DOHH2 (cell line): Measurements from ENCODE around the gene AJAP1.

Experiments used
- H3F3A ChIP-seq: fragments of 200-600 bp; sonication (generic), shearing (Covaris generic); 2 replicates; pipeline ENCODE4 v1.6.0; 2016; ENCODE audit warnings: antibody characterized with exemption, mild to moderate bottlenecking; ENCODE audit not compliant: control insufficient read depth, insufficient read depth
- H3K27ac ChIP-seq: fragments of 200-600 bp; sonication (generic); 2 replicates; pipeline ENCODE4 v1.5.1; 2014; ENCODE audit warnings: low read depth, mild to moderate bottlenecking, low read length, moderate library complexity
- H3K27me3 ChIP-seq: fragments of 200-600 bp; sonication (generic); 2 replicates; pipeline ENCODE4 v1.6.1; 2014; ENCODE audit warnings: mild to moderate bottlenecking, low read length, mixed read lengths; ENCODE audit not compliant: control insufficient read depth
- H3K36me3 ChIP-seq: fragments of 200-600 bp; sonication (generic); 2 replicates; pipeline ENCODE4 v1.6.1; 2014; ENCODE audit warnings: mild to moderate bottlenecking, low read length, moderate library complexity, mixed read lengths; ENCODE audit not compliant: control insufficient read depth
- H3K4me1 ChIP-seq: fragments of 200-600 bp; sonication (generic); 2 replicates; pipeline ENCODE4 v1.6.1; 2014; ENCODE audit warnings: mild to moderate bottlenecking, low read length, mixed read lengths; ENCODE audit not compliant: control insufficient read depth
- H3K4me2 ChIP-seq: fragments of 200-600 bp; sonication (generic); 2 replicates; pipeline ENCODE4 v1.6.0; 2014; ENCODE audit warnings: mild to moderate bottlenecking, low read length, moderate library complexity
- H3K4me3 ChIP-seq: fragments of 200-600 bp; sonication (generic); 2 replicates; pipeline ENCODE4 v1.5.1; 2014; ENCODE audit warnings: mild to moderate bottlenecking, low read length, mixed read lengths
- H3K79me2 ChIP-seq: fragments of 200-600 bp; sonication (generic); 2 replicates; pipeline ENCODE4 v1.6.1; 2014; ENCODE audit warnings: mild to moderate bottlenecking, low read length, mixed read lengths; ENCODE audit not compliant: control insufficient read depth
- H3K9me2 ChIP-seq: fragments of 200-600 bp; sonication (generic); replicated peaks from 2 replicates; pipeline ENCODE4 v1.6.1; 2014; ENCODE audit warnings: mild to moderate bottlenecking, low read length, mixed read lengths; ENCODE audit not compliant: control insufficient read depth
- H3K9me3 ChIP-seq: fragments of 200-600 bp; sonication (generic); 2 replicates; pipeline ENCODE4 v1.6.1; 2014; ENCODE audit warnings: antibody characterized with exemption, low read length, mixed read lengths; ENCODE audit not compliant: control insufficient read depth, insufficient read depth
- H4K20me1 ChIP-seq: fragments of 200-600 bp; sonication (generic); 2 replicates; pipeline ENCODE4 v1.6.0; 2014; ENCODE audit warnings: low read depth, mild to moderate bottlenecking, antibody characterized with exemption, low read length, moderate library complexity; ENCODE audit not compliant: control insufficient read depth, insufficient read depth
- CTCF ChIP-seq: fragments of 200-600 bp; sonication (generic); IDR thresholded peaks from one replicate; pipeline ENCODE4 v1.5.1; 2014; ENCODE audit warnings: antibody characterized with exemption, mild to moderate bottlenecking, low read depth, low read length; ENCODE audit not compliant: poor library complexity, severe bottlenecking
- EZH2phosphoT487 ChIP-seq: fragments of 200-600 bp; sonication (generic); IDR thresholded peaks from 2 replicates; pipeline ENCODE4 v1.6.1; 2017; ENCODE audit warnings: borderline replicate concordance, mild to moderate bottlenecking, antibody characterized with exemption, low read length, moderate library complexity, mixed read lengths

The AJAP1 gene

GRCh38 chr1:4761324-4761723 is 106.9 kb downstream of the AJAP1 start:
- H3K27ac ChIP-seq = no peak overlapping the region
- H4K20me1 ChIP-seq = no peaks in the 10 kb centered on the region
- H3K4me3 ChIP-seq = no peak overlapping the region
- no peaks in the 10 kb centered on the region for H3F3A ChIP-seq
- no peaks in the 10 kb centered on the region for H3K79me2 ChIP-seq
- no peaks in the 10 kb centered on the region for H3K27me3 ChIP-seq
- H3K9me3 ChIP-seq = no peaks in the 10 kb centered on the region
- no peaks in the 10 kb centered on the region for H3K9me2 ChIP-seq
- H3K36me3 ChIP-seq = no peaks in the 10 kb centered on the region
- no peak overlapping the region for H3K4me2 ChIP-seq
- no peaks in the 10 kb centered on the region for H3K4me1 ChIP-seq
- no peak for TF ChIP-seq EZH2phosphoT487
- TF ChIP-seq CTCF = no peak

DNA sequence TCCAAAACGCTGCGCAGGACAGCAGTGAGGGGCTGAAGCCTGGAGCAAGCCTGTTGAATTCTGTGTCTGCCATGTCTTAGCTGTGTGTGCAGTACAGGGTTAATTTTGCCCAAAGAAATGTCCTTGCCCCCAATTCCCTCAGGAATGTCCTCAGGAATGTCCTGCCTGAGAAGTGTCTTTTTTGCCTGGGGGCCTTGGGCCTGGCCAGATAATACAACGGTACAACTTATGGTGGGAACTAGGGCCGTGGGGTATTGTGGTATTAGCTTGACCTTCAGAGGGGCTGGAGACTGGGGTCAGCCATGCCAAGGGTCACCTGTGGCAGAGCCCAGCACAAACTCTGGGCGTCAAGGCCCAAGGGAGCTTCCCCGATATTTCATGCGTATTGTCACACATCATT is 107.7 kb downstream of the AJAP1 start:
- Histone ChIP-seq H3K27ac (no peak overlapping the region), H4K20me1 (no peaks in the 10 kb centered on the region), H3K9me2 (no peaks in the 10 kb centered on the region), H3K4me2 (no peak overlapping the region), H3K27me3 (no peaks in the 10 kb centered on the region), H3F3A (no peaks in the 10 kb centered on the region), H3K79me2 (no peaks in the 10 kb centered on the region), H3K4me1 (no peaks in the 10 kb centered on the region), H3K36me3 (no peaks in the 10 kb centered on the region), H3K9me3 (no peaks in the 10 kb centered on the region), H3K4me3 (no peak overlapping the region)
- TF ChIP-seq CTCF (no peak), EZH2phosphoT487 (no peak)

DNA sequence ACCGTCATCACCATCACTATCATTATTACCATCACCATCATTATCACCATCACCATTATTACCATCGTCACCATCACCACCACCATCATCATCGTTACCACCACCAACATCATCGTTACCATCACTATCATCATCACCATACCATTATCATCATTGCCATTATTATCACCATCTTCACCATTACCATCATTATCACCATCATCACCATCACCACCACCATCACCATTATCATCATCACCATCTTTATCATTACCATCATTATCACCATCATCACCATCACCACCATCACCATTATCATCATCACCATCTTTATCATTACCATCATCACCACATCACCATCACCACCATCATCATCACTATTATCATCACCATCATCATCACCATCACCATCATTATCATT is 112.9 kb downstream of the AJAP1 start:
- Histone ChIP-seq H3K4me2 (no peak overlapping the region), H4K20me1 (no peaks in the 10 kb centered on the region), H3K27me3 (no peaks in the 10 kb centered on the region), H3F3A (no peaks in the 10 kb centered on the region), H3K36me3 (no peaks in the 10 kb centered on the region), H3K4me1 (no peaks in the 10 kb centered on the region), H3K9me3 (no peaks in the 10 kb centered on the region), H3K9me2 (no peaks in the 10 kb centered on the region), H3K27ac (no peak overlapping the region), H3K79me2 (no peaks in the 10 kb centered on the region), H3K4me3 (no peak overlapping the region)
- TF ChIP-seq CTCF = no peak
- TF ChIP-seq EZH2phosphoT487 = no peak

- Histone ChIP-seq H3K27me3 (no peaks in the 10 kb centered on the region), H4K20me1 (no peaks in the 10 kb centered on the region), H3K27ac (no peak overlapping the region), H3K4me1 (no peaks in the 10 kb centered on the region), H3K4me2 (no peak overlapping the region), H3K4me3 (no peak overlapping the region), H3F3A (no peaks in the 10 kb centered on the region), H3K9me2 (no peaks in the 10 kb centered on the region), H3K79me2 (no peaks in the 10 kb centered on the region), H3K9me3 (no peaks in the 10 kb centered on the region), H3K36me3 (no peaks in the 10 kb centered on the region)
- no peak for TF ChIP-seq CTCF
- TF ChIP-seq EZH2phosphoT487 = no peak
Observed at GRCh38 chr1:4768553-4768952, 114.1 kb downstream of the AJAP1 start.
